Renal cortex interstitium (tissue), 11 donors: ENCODE data around the gene SALL1. TPM values are rescaled to one million over a fixed set of nuclear protein-coding genes. Genes with fewer than 3 reads are reported as not detected.

Experiments used
- DNase-seq, 11 donors: peaks; one replicate each; pipeline ENCODE4 v3.0.0-alpha.2; 2013; ENCODE audit warnings: low read depth in 9 of 11, low spot score in 4 of 11; ENCODE audit errors: extremely low read depth in 1 of 11
- polyA plus RNA-seq, 3 donors: library from polyadenylated mRNA; unstranded; fragments of 120-200 nt; gene quantifications; one replicate each; pipeline ENCODE4 v1.2.1, GENCODE V29; 2013; ENCODE audit not compliant: insufficient read length in 3 of 3

The SALL1 gene
- polyA plus RNA-seq, 3 donors, result 111 to 124 (median 123) TPM

DNA sequence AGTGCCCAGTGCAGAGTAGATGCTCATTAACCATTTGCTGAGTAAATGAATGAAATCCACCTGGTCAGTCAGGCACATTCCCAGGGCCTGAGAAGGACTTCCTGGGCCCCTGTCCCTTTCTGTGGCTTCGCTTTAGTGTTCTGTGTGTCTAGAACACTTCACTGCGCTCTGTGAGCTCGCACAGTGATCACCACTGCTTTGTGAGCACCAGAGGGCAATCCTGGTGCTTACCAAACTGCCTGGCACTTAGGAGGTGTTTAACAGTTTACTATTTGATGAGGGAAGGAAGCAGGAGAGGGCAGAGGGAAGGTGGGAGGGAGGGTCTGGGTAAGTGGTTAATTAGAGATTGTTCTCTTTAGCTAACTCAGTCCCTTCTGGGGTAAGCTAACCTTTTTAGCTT is 26.2 kb downstream of the SALL1 start:
- no peak for DNase-seq

DNA sequence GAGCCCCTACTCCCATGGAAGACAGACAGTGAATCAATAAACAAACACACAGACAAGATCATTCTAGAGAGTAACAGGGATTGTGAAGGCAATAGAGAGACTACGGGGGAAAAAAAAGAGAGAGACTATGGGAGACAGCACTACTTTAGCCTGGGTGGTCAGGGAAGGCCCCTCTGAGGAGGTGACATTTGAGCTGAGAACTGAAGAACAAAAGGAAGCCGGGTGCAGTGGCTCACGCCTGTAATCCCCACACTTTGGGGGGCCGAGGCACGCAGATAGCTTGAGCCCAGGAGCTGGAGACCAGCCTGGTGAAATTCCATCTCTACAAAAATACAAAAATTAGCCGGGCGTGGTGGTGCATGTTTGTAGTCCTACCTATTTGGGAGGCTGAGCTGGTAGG is 29.2 kb downstream of the SALL1 start:
- DNase-seq, result no peak

DNA sequence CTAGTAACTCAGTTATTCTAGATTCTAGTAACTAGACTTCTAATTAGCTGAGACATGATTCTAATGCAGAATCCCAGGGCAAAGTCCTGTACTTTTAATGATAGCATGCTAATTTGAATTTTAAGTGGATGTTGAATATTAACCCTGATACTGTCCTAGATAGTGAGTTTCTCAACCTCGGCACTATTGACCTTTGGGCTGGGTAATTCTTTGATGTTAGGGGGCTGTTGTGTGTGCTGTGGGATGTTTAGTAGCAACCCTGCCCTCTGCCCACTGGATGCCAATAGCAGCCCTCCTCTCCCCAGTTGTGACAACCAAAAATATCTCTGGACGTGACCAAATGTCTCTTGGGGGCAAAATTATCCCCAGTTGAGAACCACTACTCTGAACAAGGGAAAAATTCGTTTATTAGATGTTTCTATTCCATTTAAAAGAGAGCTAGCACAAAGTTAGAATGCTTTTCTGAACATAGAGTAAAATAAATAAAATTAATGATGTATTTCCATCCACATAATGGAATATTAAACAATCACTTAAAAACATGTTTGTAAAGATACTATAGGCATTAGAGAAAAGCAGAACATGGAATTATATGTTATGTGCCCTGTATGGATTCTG is 30.2 kb downstream of the SALL1 start:
- no peak for DNase-seq

DNA sequence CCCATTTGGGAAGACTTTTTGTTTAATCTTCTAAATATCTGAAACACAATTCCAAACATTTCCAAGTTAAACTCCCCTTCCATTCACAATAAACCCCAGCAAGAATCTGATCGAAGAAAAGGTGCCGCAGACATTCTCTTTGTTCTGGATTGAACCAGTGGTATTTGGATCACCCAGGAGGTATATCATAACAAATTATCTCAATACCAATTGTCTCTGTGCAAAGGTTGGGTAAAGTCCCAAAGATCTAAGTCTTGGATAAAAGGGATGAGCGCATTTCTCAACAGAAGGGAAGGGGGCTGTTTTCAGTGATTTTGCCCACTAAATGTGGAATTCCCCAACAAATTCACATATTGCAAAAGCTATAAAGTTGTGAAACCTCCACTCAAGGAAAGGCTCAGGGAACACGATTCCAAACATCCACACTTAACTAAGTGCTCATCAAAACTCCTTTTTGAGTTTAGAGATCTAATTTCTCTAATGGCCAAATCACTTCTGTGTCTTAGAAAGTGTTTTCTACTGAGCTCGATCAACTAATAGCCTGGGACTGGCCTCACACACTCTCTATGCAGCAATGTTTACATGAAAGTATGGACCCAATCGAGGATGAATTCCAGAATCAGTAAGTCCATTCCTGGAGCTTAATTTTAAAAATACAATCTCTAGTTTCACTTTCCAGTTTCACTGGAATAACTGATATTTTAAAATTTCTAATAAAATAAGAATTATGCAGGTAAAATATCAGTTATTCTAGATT is 30.9 kb downstream of the SALL1 start:
- DNase-seq, result no peak

DNA sequence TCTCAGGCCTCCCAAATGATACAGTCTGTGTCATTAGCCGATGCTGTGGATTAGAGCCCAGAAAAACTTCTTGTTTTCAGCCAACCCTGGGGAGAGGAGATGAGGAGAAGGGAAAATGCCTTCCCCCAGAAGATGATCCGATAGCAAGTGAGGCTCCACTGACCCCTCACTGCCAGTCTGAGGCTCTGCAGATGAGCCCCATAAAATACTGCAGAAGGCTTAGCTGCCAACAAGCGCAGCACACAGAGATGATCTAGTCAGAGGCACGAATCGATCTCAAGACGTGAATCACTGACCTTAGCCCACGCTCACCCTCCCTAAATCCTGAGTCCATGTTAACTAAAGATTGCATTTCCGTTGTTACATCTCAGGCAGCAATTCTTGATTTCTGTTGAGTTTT is 31.5 kb downstream of the SALL1 start:
- no peak for DNase-seq

DNA sequence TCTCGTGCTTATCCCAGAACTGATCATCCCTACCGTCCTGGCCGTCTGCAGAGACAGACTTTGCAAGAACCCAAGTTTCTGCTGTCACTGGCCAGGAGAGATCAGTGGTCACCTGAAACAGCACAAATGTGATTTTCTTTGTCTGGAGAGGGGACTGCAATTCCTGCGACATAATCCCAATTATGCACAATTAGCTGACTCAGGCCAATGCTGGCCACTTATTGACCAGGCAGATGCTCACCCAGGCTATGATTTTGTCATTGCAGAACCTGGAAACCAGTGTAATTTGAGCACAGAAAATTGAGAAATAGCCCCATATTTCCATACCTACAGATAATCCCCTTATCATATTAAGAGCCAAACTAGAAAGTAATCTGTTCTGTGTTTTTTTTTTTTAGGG is 34.7 kb downstream of the SALL1 start:
- DNase-seq, result no peak

DNA sequence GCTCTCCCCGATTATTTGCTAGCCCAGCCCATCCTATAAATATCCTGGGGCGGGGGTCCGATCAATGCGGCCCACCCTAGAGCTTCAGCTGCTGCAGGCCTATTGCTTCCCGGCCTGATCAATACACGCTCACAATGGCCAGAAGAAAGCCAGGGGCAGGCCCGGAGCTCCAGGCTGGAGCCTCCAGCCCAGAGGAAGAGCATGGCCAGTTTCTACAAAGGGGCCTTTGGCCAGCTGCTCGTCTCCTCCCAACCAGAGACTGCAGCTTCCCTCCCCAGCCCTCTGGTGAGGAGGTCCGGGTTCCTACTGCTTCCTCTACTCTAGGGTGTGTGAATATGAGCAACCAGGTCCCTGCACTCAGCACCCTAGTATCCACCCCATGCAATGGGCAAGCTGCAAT is 36.7 kb downstream of the SALL1 start:
- no peak for DNase-seq

DNA sequence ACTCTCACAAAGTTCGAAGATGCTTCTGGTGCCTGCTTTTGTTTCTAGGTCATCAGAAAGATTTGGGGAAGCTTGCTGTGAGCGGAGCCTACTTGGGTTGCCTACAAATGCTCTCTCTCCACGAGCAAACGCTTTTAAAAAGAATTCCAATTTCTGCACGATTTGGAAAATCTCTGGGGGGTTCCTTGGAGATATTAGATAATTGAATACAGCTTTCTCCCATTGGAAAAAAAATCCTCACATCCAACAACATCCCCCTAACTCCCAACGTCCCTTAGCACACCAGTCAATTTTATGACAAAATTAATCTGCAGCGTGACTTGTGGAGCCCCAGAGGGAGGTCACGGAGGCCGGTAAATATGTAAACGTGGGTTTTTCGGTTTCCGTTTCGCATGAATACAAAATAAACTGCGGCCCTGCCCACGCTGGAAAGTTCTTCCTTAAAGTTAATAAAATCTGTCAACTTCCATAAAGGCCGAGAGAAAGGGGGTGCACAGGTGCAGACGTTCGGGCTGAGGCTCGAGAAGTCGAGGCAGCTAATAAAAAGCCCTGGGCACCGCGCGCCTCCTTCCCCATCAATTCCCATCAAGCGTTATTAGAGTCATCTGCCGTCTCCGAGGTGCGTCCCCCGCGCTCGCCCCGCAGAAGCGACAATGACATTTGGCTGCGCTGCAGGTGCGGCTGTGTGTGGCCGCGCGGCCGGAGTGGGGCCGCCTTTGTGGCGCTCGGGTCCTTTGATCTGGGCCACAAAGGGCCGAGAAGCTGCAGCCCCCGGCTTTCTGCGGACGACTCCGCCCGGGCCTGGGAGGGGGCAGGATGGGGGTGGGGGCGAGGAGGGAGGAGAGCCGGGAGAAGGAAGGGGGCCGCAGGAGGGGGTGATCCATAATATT is 37.6 kb downstream of the SALL1 start:
- DNase-seq, result no peak

DNA sequence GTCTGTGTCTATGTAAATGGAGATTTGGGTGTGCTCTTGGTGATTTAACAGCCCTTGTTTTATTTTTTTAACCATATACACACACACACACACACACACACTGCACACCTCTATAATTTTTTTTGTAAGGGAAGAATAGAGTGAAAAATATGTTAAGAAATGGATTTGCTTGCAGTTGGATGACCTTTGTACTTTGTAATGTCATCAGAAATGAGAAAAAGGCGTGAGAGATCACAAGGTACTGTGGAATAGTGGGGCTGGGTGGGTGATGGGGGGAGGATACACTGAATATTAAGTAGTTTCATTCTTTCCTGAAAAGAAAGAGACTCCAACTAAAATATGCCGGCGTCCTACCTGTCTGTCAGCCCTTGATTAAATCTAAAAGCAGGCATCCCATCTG is 38.7 kb downstream of the SALL1 start:
- no peak for DNase-seq

DNA sequence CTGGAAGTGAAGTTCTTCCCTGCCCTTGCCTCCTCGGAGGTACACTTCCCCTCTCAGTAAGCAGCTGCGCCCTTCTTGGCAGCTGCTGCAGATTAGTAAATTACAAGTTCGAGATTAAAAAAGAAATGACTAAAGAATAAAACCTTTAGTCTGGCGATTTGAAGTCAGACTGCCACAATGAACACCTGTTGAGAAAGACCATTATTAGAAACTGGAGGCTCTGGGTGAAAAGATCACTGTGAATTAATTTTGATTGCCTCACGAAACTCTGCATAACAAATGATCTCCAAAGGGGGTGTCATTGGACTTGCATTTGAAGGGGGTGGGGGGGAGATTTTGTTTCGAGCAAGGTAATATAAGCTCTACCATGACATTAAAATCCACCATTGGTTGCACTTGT is 39.3 kb downstream of the SALL1 start:
- DNase-seq, result no peak

DNA sequence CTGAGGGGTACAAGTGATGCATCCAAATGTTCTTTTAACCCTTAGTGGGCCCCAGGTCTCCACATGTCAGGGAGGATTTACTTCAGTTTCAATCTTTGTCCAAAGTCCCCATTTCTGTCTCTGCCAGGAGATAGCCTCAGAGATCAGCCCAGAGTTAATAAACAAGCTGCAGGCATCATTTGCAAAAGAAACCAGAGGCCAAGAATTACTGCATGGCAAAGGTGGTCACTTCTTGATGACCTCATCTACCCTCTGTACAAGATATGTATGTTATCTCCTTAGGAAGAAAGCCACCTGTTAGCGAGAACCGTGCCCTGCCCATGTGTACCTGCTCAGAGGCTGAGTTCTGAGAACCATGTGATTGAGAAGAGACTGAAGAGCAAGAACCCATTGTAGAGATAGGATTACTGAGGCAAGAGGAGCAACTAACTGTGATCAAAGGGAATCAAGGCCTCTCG is 40.3 kb downstream of the SALL1 start:
- DNase-seq, result no peak

DNA sequence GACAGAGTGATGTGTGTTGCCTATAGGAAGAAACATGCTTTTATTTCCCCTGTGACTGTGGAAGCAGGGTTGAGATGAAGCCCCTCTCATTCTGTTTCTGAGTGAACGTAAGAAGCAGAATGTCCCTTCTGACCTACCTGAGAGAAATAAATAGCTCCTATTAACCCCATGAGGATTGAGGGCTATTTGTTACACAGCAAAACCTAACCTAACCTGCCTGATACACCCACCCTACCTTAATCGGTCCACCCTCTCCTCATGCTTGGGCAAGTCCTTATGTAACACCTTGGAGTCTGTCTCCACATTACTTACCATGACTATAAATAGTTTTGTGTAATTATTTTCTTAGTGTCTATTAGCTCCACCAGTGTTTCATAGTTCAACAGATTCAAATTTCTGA is 41.9 kb downstream of the SALL1 start:
- DNase-seq, result no peak

DNA sequence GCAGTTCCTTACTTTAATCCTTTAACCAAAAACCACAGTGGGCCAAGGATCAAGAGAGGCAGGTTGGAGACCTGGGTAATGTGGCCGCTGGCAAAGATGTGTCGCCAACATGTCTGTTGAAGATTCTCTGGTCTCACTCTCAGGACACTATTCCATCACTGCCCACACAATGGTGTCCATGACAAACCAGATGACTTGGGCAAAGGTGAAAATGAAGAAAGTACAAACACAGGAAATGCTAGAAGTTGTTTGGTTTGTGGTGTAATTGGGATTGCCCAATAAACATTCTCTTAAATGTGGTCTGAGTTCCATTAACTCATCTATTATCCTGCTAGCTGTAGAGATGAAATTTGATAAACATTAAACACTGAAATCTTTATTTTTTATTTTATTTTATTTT is 43.3 kb downstream of the SALL1 start:
- DNase-seq, result no peak

DNA sequence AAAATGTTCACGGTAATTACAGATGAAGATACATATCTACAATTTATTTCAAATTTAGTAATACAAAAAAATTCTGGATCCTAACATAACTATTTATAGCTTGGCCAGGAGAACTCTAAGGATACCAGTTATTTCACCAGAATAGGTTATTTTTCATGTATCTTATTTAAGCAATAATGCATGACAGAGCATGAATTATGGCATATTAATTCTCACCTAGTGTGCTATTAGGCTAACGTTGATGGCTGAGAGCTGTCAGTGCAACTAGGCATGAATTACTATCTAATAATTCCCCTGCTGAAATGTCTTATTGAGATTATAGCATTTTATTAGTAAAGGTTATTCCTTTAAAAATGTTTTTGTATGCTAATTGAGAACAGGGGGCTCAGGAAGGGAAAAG is 44.5 kb downstream of the SALL1 start:
- no peak for DNase-seq

DNA sequence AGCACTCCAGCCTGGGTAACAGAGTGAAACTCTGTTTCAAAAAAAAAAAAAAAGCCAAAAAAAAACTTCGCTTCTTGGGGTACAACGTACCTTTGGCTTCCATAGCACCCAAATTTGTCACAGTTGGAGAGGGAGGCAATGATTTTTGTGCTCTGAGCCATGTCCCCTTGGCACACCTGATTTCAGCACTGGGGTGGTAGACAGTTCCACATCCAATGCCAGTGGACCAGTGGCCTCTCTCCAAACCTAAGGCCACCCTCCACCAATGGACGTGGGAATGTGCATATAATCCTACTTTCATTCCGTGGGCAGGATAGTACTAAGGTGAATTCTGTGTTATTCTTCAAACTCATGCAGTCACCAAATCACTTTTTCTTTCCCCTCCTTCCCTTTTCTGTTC is 47.5 kb downstream of the SALL1 start:
- no peak for DNase-seq

DNA sequence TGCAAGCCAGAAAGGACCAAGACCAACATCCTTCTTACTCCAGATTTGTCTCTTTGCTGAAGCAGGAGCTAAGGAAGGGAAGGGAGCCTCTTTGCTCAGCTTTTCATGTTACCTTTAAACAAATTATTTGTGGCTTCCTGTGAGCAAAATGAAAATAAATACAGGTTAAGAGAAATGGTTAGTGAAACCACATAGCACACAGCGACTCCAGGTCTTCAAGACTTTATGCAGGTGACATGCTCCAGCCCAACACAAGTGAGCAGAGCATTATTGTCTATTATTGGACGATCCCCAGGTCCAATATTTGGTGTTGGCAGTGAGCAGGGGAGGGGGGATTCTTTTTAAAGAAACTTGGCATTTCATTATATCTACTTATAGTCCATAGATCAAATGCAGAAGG is 53.3 kb downstream of the SALL1 start:
- no peak for DNase-seq

DNA sequence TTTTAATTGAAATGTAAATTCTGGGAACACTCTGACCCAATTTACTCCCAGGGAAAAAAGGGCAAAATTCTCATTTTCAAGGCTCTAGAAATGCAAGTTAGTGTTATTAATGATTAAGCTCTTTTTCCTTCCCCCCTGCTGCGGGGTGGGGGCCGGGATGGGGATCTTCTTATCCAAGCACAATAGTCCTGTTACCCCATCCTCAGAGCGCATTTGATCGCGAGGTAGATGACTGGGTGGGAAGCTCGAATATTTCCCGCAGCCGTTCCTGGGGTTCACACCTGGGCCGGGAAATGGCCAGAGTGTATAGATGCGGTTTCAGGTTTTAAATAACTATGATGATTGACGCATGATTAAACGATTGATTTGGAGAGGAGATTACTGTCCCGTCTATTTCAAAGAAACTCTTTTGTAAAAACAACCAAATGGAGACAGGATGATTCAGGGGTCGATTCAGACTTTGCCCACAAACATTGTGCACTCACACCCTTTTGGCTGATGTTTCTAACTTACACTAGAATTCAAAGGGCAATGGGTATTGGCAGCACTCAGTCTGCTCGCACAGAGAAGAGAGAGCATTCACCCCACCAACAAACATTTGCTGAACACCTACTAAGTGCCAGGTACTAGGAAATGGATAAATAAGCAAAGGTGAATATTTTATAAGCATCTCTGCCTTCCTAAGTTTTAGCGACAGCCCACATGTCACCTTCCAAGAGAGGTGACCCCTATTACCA is 55.0 kb downstream of the SALL1 start:
- DNase-seq, result no peak

DNA sequence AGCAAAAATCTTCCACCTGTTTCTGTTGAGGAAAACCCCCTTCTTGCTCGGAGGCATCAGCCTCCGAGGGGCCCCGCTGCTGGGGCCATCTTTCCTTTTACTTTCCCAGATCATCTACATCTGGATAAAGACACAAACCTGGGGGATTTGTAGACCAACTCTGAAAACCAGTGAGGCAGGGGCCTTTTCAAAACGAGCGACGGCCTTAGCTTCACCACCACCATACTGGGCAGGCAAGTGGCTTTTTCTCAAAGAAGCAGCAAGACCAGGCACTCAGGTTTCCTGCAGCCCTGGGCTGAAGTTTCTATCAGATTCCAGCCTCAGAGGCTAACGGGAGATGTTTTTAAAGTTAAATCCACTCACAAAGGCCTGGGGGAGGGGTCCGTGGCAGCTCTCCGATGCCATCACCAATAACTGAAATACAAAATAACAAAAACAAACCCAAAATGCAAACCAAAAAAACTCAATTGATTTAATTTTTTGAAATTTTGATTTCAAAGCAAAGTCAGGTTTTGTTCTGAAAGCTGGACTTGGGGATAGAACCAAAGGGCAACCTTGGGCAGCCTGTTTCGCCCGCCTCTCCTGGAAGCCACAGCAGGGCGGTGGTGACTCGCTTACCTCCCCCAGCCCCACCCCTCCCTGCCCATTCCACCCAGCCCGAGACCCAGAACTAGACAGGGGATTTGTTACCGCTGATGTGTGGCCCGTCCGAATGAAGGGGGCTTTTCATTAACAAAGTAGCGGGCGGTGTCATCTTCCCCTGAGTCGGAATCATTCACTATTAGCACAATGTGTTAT is 55.8 kb downstream of the SALL1 start:
- DNase-seq, result peak in 1 of 11 donors; percentile 29
